Erythroblast (primary cell): ENCODE results near the gene GJC1.

ENCODE experiments used
- GATA1 ChIP-seq: IDR thresholded peaks from 2 replicates; pipeline ENCODE4 v1.6.1; 2011; ENCODE audit warnings: low read depth, mild to moderate bottlenecking, control low read depth, low read length, moderate library complexity
- POLR2A ChIP-seq: IDR thresholded peaks from 2 replicates; pipeline ENCODE4 v1.6.1; 2011; ENCODE audit warnings: mild to moderate bottlenecking, low read length

DNA sequence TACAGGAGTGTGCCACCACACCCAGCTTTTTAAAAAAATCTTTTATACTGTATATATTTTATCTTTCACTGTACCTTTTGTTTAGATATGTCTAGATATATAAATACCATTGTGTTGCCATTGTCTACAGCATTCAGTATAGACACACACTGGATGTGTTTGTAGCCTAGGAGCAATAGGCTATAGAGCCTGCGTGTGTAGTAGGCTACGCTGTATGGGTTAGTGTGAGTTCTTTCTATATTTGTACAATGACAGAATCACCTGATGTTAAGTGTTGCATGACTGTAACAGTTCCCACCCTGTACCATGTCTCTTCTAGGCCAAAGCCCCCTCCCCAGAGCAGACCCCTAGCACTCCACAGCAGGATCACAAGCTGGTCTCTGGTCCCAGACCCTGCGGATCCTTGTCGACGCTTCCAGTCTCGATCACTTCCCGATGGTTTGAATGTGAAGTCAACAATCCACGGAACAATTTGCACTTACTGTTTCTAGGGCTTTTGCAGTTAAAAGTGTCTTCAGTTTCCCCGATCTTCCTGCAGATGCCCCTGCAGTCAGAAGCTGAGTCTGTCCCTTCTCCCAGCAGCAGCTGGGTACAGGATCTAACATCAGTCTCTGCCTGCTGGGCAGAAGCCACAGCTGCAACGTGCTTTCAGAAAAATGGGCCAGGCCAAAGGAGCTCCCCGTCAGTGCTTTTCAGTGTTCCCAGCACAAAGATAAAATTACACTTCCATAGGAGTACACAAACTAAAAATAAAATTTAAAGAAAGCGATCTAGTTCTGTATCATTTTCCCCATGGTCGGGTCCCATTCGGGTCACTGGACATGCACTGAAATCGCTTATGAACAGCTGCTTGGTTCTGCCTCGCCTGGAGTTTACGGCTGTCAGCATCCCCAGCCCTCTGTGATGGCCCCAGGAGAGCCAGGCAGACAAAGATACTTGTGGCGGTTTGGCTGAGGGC, 35.9 kb downstream of the GJC1 start:
- TF ChIP-seq POLR2A, result no peak
- TF ChIP-seq GATA1, result no peak
